ENCODE measurements around the gene IGSF9B.
A peak's percentile ranks its signal among the peaks of the same experiment; 100 is the strongest.

The IGSF9B gene

DNA sequence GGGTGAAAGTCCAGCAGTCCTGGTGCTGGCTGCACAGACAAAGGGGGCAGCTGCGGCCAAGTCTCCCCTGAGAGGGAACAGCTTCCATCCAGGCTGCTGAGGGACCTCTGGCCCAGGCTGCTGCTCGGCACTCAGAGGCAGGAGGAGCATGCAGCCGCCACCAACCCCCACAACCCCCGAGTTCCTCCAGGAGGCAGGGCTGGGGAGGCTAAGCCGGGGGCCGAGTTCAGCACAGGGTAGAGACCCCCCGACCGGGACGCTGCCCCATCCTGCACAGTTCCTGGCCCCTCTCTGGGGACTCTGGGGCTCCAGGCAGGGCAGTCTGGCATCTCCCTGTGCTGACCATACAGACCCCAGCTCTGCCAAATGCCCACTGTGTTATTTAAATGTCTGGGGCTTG lies 20.2 kb downstream of the IGSF9B start:
- no peak for DNase-seq (ENCODE audit: low read depth)

GRCh38 chr11:133936136-133936535 lies 20.6 kb downstream of the IGSF9B start:
- DNase-seq (ENCODE audit: low read depth) = peak; percentile 54

GRCh38 chr11:133935551-133935910 lies 21.2 kb downstream of the IGSF9B start:
- no peak for DNase-seq (ENCODE audit: low read depth)

DNA sequence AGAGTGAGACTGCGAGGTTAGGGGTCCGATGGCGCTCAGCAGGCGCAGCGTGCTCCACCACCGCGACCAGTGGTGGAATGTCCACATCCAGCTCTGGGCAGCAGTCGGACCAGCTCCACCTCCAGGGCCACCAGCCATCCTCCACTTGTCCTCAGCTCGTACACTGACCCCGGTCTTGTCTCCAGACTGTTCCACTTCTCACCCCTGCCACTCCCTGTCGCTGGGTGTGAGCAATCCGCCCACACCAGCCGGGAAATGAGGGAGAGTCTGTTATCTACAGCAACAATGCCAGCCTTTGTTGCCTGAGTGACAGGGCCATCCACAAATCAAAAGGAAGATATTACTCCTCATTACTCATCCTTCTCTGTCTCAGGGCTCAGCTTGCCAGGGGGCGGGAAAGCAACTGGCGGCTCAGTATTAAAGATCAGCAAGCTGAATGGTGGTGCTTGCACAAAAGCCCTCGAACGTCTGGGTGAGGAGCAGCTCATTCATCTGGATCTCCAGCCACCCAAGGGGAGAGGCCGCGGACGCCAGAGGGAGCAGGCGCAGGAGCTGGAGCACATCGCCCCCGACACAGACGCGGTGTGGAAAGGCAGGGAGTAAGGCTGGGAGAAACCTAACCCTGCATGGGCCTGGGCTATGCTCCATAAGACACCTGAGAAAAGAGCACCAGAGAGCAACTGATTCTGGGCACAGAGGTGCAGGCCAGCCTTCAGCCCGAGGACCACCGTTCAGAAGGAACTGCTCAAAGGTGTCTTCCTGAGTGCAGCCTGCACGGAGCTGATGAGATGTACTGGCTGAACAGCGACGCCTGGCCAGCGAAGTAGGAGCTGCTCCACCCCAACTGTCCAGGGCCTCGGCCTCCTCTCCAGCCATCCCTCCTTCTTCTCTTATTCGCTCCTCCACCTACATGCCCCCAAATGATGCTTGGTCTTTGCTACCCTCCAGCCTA lies 21.9 kb downstream of the IGSF9B start:
- DNase-seq (ENCODE audit: low read depth) = no peak

DNA sequence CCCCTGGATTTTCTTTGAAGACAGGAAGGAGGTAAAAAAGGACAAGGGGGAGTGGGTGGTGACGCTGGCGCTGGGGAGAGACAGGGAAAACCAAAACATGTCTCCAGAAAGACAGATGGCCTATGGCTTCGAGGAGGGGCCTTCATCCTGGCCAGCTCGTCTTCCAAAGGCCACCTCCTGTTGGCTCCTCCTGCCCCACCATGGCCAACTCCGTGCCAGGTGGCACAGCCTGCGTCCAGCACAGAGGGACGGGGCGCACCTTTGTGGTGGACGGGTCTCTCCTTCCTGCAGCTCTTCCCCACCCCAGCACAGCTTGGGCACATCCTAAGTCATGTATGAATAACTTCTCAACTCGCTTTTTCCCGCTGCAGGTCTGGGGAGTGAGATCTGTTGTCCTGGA lies 22.7 kb downstream of the IGSF9B start:
- DNase-seq (ENCODE audit: low read depth) = no peak

DNA sequence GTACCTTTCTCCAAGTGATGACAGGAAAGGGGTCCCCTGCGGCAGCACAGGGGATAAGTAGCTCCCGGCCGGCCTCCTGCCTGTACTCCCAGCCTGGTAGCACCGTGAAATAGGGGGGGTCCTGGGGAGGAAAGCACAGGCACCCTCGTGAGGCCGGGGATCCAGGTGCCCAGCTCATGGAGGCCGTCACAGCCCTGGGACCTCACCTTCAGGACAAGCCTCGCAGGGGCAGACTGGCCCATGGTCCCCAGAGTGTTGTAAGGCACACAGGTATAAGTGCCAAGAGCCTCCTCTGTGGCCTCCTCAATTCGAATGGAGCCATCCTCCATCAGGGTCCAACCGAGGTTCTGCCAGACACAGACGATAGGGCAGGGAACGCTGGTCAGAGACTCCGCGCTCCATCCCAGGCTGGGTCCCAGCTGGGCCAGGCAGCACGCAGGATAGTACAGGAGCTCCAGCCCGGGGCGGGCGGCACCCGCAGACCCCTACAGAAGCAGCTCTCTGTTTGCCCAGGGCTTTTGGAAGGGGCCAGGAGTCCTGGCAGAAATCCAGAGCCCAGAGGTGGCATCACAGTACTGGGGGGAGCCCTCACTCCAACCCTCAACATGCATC lies 25.2 kb downstream of the IGSF9B start:
- no peak for DNase-seq (ENCODE audit: low read depth)

- no peak for DNase-seq (ENCODE audit: low read depth)
These were observed 25.9 kb downstream of the IGSF9B start for GRCh38 chr11:133930767-133931448.

DNA sequence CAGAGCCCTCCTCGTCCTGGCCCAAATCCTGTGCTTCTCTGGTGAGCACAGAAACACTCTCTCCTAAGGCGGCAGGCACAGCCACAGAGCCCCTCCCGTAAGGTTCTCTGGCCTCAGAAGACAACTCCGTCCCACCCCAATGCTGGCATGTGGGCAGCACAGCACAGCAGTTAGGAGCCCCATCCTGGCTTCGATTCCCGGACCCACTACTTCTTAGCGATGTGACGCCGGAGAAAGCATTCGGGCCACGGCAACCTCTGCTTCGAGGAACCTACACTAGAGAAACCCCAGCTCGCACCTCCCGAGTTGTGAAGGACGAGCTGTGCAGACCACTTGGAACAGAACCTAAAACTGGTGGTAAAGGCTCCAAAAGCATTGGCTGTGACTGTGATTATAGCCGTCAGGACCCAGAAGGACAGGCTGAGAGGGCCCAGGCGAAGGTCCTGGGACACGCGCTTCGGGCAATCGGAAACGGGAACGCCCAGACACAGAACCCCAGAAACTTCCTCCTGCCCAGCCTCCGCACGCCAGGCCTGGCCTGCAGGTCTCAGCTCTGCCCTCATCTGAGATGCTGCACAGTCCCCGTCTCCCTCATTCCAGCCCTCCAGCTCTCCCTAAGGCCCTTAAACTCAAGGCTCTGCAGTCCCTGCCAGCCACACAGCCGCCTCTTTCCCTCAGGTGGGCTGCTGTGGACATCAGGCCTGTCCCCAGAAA lies 26.6 kb downstream of the IGSF9B start:
- DNase-seq (ENCODE audit: low read depth) = no peak

- no peak for DNase-seq (ENCODE audit: low read depth)
These were observed 27.2 kb downstream of the IGSF9B start for GRCh38 chr11:133929401-133930052.

GRCh38 chr11:133928628-133929059 lies 28.1 kb downstream of the IGSF9B start:
- DNase-seq (ENCODE audit: low read depth) = no peak

- DNase-seq (ENCODE audit: low read depth) = no peak
These were observed 28.8 kb downstream of the IGSF9B start for GRCh38 chr11:133927690-133928627.

GRCh38 chr11:133926466-133927246 lies 30.1 kb downstream of the IGSF9B start:
- DNase-seq (ENCODE audit: low read depth) = no peak

GRCh38 chr11:133925756-133926155 lies 31.0 kb downstream of the IGSF9B start:
- DNase-seq (ENCODE audit: low read depth) = no peak

DNA sequence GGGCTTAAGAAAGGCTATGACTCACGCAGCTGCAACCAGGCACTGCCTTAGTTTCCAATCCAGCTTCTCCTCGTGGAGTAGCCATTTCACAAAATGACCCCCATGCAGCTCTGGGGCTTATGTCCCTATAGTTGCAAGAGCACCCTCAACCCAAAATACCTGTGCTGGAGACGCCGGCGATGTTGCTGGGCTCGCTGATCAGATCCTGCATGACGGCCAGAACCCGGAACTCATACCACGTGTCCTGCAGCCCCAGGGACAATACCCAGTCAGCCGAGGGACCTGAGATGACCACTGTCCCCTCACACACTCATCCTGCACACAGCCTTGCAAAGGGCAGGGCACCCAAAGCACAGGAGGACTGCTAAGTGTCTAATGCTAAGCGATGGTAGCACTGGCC lies 32.1 kb downstream of the IGSF9B start:
- DNase-seq (ENCODE audit: low read depth) = no peak

GRCh38 chr11:133922078-133922870 lies 34.5 kb downstream of the IGSF9B start:
- no peak for DNase-seq (ENCODE audit: low read depth)

GRCh38 chr11:133921513-133921912 lies 35.3 kb downstream of the IGSF9B start:
- DNase-seq (ENCODE audit: low read depth) = no peak

- no peak for DNase-seq (ENCODE audit: low read depth)
These were observed 35.7 kb downstream of the IGSF9B start for GRCh38 chr11:133921026-133921425.

GRCh38 chr11:133920109-133920990 lies 36.4 kb downstream of the IGSF9B start:
- DNase-seq (ENCODE audit: low read depth) = no peak

Data from CMK (cell line).